ENCODE data around the gene PLEKHM2.
"Not testable (repeated sequence)": the region's sequence is repeated elsewhere in the genome, so short reads cannot be mapped to it uniquely, and the experiment has no call there.

Gene PLEKHM2, protein sequence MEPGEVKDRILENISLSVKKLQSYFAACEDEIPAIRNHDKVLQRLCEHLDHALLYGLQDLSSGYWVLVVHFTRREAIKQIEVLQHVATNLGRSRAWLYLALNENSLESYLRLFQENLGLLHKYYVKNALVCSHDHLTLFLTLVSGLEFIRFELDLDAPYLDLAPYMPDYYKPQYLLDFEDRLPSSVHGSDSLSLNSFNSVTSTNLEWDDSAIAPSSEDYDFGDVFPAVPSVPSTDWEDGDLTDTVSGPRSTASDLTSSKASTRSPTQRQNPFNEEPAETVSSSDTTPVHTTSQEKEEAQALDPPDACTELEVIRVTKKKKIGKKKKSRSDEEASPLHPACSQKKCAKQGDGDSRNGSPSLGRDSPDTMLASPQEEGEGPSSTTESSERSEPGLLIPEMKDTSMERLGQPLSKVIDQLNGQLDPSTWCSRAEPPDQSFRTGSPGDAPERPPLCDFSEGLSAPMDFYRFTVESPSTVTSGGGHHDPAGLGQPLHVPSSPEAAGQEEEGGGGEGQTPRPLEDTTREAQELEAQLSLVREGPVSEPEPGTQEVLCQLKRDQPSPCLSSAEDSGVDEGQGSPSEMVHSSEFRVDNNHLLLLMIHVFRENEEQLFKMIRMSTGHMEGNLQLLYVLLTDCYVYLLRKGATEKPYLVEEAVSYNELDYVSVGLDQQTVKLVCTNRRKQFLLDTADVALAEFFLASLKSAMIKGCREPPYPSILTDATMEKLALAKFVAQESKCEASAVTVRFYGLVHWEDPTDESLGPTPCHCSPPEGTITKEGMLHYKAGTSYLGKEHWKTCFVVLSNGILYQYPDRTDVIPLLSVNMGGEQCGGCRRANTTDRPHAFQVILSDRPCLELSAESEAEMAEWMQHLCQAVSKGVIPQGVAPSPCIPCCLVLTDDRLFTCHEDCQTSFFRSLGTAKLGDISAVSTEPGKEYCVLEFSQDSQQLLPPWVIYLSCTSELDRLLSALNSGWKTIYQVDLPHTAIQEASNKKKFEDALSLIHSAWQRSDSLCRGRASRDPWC

DNA sequence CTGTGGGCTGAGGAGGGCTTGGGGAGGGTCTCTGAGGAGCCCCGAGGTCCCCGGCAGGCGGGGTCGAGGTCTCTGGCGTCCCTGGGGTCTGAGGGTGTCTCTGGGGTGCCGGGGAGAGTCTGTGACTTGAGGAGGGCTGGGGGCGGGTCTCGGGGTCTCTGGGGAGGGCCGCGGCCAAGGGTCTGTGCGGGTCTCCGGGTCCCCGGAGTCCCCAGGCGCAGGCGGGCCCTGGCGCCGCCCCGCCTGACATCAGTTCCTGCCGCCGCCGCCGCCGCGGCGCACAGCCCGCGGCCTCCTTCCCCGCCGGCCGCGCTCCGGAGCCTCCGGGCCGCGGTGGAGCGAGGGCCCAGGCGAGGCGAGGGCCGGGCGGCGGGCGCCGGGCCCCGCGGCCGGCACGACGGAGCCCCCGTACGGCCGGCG is at the start of gene PLEKHM2:
PLEKHM2 (plus strand) TSS at position 279 of the 420 bp plus-strand sequence. CDS start 239 bp downstream, outside the sequence.
- peak; percentile 65 for DNase-seq

DNA sequence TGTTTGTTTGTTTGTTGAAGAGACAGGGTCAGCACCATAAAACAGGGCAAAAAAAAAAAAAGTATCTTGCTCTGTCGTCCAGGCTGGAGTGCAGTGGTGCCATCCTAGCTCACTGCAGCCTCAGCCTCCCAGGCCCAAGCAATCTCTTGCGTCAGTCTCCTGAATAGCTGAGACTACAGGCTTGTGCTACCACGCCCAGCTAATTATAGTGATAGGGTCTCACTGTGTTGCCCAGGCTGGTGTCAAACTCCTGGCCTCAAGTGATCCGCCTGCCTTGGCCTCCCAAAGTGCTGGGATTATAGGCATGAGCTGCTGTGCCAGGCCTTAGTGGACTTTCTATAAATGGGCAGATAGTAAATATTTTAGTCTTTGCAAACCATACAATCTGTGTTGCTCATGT is 47.7 kb upstream of the PLEKHM2 start:
- DNase-seq: no peak

DNA sequence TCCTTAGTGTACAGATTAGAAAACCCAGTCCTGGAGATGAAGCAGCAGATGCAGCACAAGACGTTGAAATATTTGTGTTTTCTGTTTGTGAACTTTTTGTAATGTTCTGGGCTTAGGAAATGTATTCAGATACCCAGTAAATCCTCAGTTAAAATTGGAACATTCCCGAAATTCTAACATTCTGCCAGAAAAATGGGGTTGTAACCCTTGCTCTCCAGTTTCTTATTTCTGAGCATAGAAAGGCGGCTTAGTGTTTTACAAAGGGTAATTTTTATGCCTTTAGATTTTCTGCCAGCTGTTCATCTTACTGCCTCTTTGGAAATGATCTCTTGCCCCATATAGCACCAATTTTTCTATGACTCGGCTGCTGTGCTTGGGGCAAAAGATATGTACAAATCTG is 46.3 kb upstream of the PLEKHM2 start:
- no peak for DNase-seq

DNA sequence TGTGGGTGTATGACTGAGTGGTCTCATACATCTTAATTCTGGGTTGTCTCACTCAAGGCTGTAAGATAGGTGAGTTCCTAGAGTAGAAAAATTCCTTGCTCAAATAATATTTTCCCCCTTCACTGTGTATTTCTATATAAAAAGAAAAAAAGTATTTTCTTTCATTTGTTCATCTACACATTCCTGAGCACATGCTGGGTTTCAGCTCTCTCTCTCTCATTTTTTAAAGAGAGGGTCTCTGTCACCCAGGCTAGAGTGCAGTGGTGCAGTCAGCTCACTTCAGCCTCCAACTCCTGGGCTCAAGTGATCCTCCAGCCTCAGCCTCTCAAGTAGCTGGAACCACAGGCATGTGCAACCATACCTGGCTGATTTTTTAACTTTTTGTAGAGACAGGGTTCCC is 44.9 kb upstream of the PLEKHM2 start:
- DNase-seq: no peak

DNA sequence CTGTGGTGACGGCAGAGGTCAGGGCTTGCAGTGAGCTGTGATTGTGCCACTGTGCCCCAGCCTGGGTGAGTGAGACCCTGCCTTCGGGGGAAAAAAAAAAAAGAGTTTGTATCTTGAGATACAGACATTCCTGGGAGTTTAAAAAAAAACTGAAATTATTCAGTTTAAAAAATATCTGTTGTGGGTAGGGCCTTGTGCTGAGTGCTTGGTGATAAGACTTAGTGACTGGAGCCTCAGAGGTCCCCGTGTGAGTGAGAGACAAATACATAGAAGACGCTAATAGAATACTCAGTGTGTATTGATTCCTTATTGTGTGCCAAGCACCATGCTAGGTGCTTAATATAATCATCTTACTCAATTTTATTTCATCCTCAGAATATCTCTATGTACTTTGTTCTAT is 44.2 kb upstream of the PLEKHM2 start:
- no peak for DNase-seq

DNA sequence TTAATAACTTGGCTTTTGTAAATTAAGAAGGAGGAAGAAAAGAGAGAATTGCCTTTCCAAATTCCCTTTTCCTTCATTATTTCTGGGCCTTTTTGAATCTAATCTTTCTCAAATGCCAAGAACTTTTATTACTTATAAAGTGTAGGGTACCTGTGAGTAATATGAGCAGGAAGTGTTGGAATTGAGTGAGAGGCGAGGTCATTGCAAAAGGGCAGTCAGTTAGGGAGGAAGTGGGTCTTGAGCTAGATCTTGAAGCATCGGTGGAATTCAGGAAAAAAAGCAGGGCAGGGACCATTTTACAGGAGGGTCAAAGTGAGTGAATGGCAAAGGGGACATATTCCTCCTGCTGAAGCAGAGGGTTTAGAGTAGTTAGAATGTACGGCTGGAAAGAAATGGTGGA is 43.5 kb upstream of the PLEKHM2 start:
- DNase-seq: no peak

DNA sequence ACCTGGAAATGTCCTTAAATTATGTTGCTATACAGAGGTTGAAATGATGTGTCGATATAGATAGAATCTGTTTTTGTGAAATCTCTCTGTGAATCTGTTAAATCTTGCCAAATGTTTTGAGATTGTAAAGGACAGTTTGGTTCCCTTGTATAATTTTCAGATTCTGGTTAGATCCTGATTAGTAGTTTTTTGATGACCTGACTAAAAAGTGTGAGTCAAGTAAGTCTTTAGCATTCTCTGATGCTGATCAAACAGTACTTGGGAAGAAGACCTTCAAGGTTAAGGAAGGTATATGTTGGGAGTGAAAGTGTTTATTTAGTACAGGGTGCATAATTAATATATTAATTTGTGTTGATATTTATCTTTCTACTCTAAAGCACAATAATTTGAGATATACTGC is 34.2 kb upstream of the PLEKHM2 start:
- no peak for DNase-seq

DNA sequence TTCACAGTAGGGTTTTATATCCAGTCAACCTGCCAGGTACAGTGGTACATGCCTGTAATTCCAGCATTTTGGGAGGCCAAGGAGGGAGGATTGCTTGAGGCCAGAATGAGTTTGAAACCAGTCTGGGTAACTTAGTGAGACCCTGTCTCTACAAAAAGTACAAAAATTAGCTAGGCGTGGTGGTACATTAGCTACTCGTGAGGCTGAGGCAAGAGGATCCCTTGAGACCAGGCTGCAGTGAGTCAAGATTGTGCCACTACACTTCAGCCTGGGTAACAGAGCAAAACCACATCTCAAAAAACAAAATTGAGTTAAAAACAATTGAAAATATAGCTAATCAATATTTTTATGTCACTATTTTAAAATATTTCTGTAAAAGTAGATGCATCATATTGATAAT is 33.7 kb upstream of the PLEKHM2 start:
- DNase-seq: no peak

DNA sequence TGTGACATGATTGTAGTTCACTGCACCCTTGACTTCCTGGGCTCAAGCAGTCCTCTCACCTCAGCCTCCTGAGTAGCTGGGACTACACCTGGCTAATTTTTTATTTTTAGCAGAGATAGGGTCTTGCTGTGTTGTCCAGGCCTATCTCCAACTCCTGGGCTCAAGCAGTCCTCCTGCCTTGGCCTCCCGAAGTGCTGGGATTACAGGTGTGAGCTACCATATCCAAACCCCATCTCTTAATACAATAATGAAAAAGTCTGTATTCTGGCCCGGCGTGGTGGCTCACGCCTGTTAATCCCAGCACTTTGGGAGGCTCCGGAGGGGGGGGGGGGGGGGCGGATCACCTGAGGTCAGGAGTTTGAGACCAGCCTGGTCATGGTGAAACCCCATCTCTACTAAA is 32.0 kb upstream of the PLEKHM2 start:
- DNase-seq: not testable (repeated sequence)

DNA sequence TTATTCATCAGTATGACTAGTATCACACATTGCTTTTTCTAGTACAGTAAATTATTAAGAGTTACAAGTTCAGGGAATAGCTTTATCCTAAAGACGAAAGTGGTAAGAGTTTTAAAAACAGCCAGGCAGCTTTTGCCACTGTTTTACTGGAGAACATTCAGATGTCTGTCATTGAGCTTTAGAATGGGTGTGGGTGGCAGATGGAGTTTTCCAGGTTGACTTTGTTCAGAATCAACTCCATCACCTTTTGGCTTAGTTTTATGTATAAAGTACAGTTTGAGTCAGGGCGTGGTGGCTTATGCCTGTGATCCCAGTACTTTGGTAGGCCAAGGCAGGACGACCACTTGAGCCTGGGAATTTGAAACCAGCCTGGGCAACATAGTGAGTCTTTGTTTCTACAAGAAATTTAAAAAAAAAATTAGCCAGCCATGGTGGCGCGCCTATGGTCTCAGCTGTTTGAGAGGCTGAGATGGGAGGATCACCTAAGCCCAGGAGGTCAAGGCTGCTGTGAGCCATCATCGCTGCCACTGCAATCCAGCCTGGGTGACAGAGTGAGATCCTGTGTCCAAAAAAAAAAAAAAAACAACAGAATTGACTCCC is 29.9 kb upstream of the PLEKHM2 start:
- no peak for DNase-seq

DNA sequence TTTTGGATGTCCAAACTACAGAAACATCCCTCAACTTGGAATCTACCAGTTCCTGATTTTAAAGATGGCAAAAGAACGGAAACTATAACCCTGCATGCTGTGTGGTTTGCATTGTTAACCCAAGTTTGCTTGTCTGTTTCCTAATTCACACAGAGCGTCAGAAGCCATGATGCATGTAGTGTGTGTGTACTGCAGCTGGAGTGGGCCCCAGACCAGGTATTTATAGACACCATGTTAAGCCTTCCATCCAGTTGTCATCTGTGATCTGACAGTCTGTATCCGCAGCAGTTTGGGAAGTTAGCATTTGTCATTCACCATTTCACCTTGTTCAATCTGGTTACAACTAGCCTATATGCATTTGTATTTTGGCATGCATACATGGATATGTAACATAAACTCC is 27.7 kb upstream of the PLEKHM2 start:
- no peak for DNase-seq

DNA sequence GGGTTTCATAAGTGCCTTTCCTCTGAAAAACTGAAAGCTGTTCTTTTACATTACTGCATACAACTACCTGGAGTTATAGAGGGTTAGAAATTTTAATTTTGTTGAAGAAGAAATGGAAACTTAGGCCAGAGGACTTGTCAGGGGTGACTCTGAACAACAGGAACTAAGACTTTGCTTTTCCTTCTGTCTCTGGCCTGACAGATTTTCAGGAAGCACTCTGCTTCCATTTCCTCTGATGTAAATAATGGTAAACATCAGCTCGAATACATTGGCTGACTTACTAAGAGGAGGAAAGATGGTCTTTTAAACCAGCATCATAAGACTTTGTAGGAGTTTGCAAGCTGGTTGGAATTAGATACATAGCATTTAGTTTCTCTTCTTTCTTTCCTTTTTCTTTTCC is 27.1 kb upstream of the PLEKHM2 start:
- no peak for DNase-seq

DNA sequence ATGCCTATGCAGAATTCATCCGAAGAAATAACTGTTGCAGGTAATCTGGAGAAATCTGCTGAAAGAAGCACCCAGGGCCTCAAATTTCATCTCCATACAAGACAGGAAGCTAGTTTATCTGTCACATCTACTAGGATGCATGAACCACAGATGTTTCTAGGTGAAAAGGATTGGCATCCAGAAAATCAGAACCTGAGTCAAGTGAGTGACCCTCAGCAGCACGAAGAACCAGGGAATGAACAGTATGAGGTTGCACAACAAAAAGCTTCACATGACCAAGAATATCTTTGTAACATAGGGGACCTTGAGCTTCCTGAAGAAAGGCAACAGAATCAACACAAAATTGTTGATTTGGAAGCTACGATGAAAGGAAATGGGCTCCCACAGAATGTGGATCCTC is 24.0 kb upstream of the PLEKHM2 start:
- DNase-seq: no peak

DNA sequence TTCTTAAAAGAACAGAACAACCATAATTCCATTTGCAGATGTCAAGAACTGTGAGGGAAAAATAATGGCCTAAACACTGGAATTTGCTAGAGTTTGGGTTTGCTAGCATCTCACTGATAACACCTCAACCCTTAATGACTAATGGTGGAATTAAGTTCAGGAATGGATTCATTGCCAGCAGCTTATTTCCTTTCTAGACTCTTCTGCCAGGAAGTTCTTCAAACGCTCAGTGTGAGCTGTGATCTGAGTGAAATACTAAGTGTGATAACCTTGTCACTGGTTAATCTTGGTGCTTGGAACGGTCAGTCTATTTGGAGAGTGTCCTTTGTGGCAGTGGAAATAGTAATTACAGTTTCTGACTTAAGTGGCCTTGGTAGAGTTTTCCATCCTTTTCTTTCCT is 21.6 kb upstream of the PLEKHM2 start:
- DNase-seq: no peak

DNA sequence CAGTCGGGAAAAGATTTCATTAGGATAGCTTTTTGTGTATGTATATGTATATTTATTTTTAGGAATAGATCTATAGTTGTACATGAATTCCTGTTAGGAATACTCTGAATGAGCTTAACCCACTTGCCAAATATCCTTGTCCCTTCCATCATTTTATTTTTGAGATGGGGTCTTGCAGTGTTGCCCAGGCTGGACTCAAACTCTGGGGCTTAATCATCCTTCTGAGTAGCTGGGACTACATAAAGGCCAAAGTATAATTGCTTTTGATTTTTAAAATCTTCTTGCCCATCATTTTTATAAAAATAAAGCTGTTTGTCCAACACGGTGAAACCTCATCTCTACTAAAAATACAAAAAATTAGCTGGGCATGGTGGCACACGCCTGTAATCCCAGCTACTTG is 20.2 kb upstream of the PLEKHM2 start:
- no peak for DNase-seq

DNA sequence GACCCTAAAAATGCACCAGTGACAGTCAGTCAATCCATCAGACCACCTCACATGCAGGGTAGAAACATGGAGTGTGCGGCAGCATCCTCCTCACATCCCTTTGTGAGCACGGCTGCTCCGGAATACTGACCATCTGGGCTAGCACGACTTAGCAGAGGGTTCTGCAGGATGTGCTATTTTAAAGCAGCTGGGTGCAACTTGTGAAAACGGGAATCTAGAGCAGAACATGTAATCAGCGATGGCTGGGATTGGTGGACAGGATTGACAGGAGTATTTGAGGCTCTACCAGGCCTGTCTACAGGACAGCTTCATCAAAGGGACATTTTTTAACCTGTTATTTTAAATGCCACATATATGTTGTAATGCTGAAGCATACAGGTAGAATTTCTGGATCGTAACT is 16.8 kb upstream of the PLEKHM2 start:
- no peak for DNase-seq

DNA sequence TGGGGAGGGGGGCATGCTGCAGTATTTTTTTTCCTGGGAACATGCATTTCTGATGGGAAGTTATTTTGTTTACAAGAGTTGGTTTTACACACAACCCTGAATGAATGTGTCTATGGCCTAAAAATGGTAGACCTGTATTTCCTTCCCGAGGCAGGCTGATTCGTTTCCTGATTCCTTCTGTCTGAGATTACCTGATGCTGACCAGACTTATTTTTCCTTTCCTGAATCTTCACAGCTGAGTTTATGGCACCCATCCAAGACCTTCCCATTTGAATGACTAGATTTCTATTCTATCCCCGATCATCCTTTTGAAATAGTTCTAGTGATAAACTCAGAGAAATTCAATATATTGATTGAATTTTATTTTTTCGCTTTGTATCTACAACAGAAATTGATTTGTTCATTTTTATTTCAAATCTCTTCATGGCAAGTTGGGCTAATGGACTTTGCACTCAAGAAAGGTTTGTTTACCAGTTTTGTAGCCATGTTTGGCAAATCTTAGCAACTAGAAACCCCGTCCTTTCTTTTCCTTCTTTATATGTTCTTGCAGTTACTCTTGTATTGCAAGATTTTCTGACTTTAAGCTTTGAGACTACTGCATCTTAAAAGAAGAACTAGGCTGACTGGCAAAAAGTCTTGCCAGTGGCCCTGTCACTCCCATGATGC is 15.9 kb upstream of the PLEKHM2 start:
- no peak for DNase-seq

DNA sequence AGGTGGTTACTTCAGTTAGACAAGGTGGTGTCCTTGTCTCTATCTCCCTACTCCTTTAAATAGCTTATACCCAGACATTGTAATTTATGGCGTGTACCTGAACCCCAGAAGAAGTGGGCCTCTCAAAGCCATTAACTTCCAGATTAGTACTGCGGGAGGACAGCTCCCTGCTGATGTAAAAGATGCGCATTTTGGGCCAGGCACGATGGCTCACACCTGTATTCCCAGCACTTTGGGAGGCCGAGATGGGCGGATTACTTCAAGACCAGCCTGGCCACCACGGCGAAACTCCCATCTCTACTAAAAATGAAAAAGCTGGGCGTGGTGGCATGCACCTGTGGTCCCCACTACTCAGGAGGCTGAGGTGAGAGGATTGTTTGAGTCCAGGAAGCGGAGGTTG is 15.0 kb upstream of the PLEKHM2 start:
- no peak for DNase-seq

DNA sequence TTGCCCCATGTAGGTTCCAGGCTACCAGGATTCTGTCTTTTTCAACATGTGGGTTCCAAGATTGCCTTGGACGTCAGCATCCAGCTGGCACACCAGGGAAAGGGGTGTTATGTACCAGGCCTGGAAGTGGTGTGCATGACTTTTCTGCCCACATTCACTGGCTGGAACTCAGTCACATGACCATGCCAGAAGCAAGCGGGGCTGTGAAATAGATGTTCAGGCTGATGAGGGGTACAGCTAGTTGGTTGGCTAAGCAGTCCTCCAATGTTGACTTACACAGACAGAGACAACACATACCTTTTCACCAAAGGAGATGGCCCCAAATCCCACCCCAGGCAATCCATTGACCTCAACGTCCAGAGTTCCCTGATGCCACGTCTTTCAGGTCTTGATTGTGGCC is 14.3 kb upstream of the PLEKHM2 start:
- no peak for DNase-seq

DNA sequence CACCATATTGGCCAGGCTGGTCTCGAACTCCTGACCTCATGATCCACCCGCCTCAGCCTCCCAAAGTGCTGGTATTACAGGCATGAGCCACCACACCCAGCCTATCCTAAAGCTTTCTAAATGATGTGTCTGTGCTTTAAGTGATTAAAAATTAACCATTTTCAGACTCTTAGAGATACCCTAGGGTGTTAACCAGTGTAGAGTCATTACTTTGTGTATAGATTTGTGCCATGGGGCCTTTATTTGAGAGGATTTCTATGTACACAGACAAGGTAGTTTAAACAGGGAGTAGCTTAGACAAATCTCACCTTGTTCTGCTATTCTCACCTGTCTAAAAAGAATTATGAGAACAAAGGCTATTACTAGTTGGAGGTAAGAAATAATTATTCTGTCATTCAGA is 12.7 kb upstream of the PLEKHM2 start:
- no peak for DNase-seq

DNA sequence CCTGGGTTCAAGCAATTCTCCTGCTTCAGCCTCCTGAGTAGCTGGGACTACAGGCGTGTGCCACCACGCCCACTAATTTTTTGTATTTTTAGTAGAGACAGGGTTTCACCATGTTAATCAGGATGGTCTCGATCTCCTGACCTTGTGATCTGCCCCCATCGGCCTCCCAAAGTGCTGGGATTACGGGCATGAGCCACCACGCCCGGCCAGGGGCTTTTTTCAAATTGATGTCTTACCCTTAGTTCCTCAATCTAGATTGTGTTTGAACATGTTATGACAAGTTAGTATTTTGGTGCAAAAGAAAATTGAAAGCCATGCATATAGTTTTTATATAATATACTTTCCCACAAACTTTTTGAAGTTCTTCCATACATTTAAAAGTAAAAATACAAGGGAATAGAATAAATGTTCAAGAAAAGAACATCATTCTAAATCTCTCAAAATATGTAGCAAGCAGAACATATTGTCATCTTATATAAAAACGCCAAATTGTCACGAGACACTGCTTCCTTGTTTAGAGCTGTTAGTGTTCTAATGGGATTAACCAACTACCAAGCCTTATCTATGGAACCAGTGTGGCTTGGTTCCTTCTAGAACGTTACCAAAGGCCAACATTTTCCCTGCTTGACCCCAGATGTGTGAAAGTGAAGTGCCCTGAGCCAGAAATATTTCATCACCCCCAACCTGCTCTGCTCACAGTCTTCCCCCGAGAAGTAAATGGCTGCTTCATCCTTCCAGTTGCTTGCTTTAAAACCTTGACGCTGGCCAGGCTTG is 9.5 kb upstream of the PLEKHM2 start:
- DNase-seq: no peak

DNA sequence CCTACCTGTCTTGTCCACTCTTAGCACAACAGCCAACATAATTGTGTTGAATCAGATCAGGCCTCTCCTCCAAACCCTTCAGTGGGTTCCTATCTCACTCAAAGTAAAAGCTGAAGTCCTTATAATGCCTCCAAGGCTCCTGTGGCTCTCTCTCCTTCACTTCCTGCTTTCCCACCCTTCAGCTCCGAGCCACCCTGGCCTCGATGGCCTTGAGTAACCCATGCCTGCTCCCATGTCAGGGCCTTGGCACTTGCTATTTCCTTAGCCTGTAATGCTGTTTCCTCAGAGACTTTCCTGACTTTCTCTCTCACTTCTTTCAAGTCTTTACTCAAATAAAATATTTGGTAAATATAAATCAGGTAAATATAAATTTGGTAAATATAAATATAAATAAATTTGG is 8.1 kb upstream of the PLEKHM2 start:
- no peak for DNase-seq

Measured in CD4-positive, alpha-beta T cell treated with Interleukin-6 for 4 hours (primary cell).